ENCODE results near the gene GPR146. TPM values are rescaled to one million over a fixed set of nuclear protein-coding genes. Genes with fewer than 3 reads are reported as not detected.
A peak's percentile ranks its signal among the peaks of the same experiment; 100 is the strongest.

Gene GPR146
- total and polyA plus RNA-seq, 9 of the 15 experiments (the other 6 are each of a cell fraction or from before 2014, with no cell fraction given) = 0.22 to 3.6 (median 0.64) TPM; not detected in 2

DNA sequence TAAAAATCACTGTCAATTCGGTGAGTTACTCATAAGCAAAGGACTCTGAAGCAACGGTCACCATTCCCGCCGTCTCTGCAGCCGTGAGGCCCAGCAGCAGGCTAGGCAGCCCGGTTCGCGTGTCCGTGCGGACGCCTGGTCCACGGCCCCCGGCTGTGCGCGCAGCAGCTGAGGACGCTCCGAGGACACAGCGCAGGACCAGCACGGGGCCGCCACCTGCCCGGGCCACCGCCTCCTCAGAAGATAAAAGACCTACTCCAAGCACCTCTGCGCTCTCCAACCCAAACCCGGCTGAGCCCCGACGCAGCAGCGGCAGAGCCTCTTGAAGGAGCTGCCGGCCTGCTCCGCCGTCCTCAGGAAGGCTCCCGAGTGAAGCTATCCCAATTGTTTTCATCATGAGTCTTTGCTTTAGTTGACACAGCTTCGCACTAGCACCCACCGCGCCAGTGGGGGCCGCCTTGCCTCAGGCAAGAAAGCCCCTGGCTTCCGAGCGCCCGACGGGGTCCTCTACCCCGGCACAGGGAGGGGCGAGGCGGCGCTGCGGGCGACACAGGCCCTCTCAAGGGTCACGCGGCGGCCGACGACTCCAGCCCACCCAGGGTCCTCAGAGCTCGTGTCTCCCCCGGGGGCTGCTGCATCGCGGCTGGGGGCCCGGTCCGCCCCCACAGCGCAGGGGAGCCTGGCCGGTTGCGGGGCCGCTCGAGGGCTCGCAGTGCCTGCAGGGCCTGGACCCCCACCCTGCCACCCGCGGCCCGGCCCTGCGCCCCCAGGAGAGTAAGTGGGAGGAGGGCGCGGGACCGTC, 16.9 kb upstream of the GPR146 start (continued):
- TF ChIP-seq, protein P1, sequence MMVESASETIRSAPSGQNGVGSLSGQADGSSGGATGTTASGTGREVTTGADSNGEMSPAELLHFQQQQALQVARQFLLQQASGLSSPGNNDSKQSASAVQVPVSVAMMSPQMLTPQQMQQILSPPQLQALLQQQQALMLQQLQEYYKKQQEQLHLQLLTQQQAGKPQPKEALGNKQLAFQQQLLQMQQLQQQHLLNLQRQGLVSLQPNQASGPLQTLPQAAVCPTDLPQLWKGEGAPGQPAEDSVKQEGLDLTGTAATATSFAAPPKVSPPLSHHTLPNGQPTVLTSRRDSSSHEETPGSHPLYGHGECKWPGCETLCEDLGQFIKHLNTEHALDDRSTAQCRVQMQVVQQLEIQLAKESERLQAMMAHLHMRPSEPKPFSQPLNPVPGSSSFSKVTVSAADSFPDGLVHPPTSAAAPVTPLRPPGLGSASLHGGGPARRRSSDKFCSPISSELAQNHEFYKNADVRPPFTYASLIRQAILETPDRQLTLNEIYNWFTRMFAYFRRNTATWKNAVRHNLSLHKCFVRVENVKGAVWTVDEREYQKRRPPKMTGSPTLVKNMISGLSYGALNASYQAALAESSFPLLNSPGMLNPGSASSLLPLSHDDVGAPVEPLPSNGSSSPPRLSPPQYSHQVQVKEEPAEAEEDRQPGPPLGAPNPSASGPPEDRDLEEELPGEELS (CRISPR knock-in tag; IDR thresholded peaks at IDR 0.05; ENCODE audit: borderline replicate concordance) = no peak
- TF ChIP-seq ZNF224 (CRISPR knock-in tag; IDR thresholded peaks at IDR 0.05) (no peak), HDAC1 (IDR thresholded peaks at IDR 0.05) (0 out of 4 replicates have a peak, but pooled peaks of 1 of the 2 experiments have one; percentile 18), KLF6 (CRISPR knock-in tag; IDR thresholded peaks at IDR 0.05; ENCODE audit: borderline replicate concordance) (no peak), ZNF57 (CRISPR knock-in tag; IDR thresholded peaks at IDR 0.05) (no peak), LCOR (CRISPR knock-in tag; IDR thresholded peaks at IDR 0.05) (no peak), HNRNPL (IDR thresholded peaks at IDR 0.05; ENCODE audit: low read depth, low read length) (no peak), CEBPB (tag; IDR thresholded peaks at IDR 0.05) (no peak), HDGF (IDR thresholded peaks at IDR 0.05) (no peak), FOXP1 (CRISPR knock-in tag; IDR thresholded peaks at IDR 0.05) (0 out of 2 replicates have a peak, but pooled peaks have one; percentile 29), L3MBTL2 (IDR thresholded peaks at IDR 0.05) (peak; percentile 73), PHB (CRISPR knock-in tag; IDR thresholded peaks at IDR 0.05) (no peak), SNIP1 (IDR thresholded peaks at IDR 0.05; ENCODE audit: low read depth) (no peak), PHB2 (IDR thresholded peaks at IDR 0.05; ENCODE audit: low read depth) (no peak), ZBED1 (IDR thresholded peaks at IDR 0.05) (no peak), EHMT2 (IDR thresholded peaks at IDR 0.05) (no peak), XRCC3 (IDR thresholded peaks at IDR 0.05) (no peak), ZNF23 (CRISPR knock-in tag; IDR thresholded peaks at IDR 0.05) (no peak), SMAD4 (CRISPR knock-in tag; conservative IDR thresholded peaks at IDR 0.05) (0 out of 2 replicates have a peak, but pooled peaks have one; percentile 15), MEF2A (IDR thresholded peaks at IDR 0.05; ENCODE audit: control insufficient read depth, low read depth, low read length) (no peak), BCOR (IDR thresholded peaks at IDR 0.05) (no peak), SMARCC2 (IDR thresholded peaks at IDR 0.05; ENCODE audit: low read depth) (no peak), ESRRA (IDR thresholded peaks at IDR 0.05; ENCODE audit: borderline replicate concordance, low read depth) (no peak), GATAD2B (IDR thresholded peaks at IDR 0.05; ENCODE audit: borderline replicate concordance) (no peak)
- TF ChIP-seq, protein P2, sequence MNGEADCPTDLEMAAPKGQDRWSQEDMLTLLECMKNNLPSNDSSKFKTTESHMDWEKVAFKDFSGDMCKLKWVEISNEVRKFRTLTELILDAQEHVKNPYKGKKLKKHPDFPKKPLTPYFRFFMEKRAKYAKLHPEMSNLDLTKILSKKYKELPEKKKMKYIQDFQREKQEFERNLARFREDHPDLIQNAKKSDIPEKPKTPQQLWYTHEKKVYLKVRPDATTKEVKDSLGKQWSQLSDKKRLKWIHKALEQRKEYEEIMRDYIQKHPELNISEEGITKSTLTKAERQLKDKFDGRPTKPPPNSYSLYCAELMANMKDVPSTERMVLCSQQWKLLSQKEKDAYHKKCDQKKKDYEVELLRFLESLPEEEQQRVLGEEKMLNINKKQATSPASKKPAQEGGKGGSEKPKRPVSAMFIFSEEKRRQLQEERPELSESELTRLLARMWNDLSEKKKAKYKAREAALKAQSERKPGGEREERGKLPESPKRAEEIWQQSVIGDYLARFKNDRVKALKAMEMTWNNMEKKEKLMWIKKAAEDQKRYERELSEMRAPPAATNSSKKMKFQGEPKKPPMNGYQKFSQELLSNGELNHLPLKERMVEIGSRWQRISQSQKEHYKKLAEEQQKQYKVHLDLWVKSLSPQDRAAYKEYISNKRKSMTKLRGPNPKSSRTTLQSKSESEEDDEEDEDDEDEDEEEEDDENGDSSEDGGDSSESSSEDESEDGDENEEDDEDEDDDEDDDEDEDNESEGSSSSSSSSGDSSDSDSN (IDR thresholded peaks at IDR 0.05; ENCODE audit: borderline replicate concordance in 1 of 2, low read depth in 2 of 2, low read length in 2 of 2) = peak; percentile 37 to 42; a peak in 2 of 4 replicates
- TF ChIP-seq, protein P3, sequence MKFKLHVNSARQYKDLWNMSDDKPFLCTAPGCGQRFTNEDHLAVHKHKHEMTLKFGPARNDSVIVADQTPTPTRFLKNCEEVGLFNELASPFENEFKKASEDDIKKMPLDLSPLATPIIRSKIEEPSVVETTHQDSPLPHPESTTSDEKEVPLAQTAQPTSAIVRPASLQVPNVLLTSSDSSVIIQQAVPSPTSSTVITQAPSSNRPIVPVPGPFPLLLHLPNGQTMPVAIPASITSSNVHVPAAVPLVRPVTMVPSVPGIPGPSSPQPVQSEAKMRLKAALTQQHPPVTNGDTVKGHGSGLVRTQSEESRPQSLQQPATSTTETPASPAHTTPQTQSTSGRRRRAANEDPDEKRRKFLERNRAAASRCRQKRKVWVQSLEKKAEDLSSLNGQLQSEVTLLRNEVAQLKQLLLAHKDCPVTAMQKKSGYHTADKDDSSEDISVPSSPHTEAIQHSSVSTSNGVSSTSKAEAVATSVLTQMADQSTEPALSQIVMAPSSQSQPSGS (CRISPR knock-in tag; IDR thresholded peaks at IDR 0.05) = no peak
